Measurements from ENCODE around the gene KRTAP16-1.
A peak's percentile ranks its signal among the peaks of the same experiment; 100 is the strongest.

KRTAP16-1 gene

GRCh38 chr17:41329279-41329948 is 20.3 kb upstream of the KRTAP16-1 start:
- DNase-seq, result peak; percentile 60

- no peak for DNase-seq
Observed at GRCh38 chr17:41328207-41328606, 19.1 kb upstream of the KRTAP16-1 start.

- no peak for DNase-seq
Observed at GRCh38 chr17:41327411-41328120, 18.5 kb upstream of the KRTAP16-1 start.

GRCh38 chr17:41326173-41327145 is 17.4 kb upstream of the KRTAP16-1 start:
- DNase-seq, result no peak

- no peak for DNase-seq
Observed at GRCh38 chr17:41325611-41326010, 16.5 kb upstream of the KRTAP16-1 start.

- DNase-seq, result no peak
Observed at GRCh38 chr17:41325126-41325525, 16.0 kb upstream of the KRTAP16-1 start.

- peak; percentile 24 for DNase-seq
Observed at GRCh38 chr17:41324180-41325075, 15.3 kb upstream of the KRTAP16-1 start.

- DNase-seq, result no peak
Observed at GRCh38 chr17:41322903-41323895, 14.1 kb upstream of the KRTAP16-1 start.

- peak; percentile 48 for DNase-seq
Observed at GRCh38 chr17:41322094-41322902, 13.2 kb upstream of the KRTAP16-1 start.

- DNase-seq, result no peak
Observed at GRCh38 chr17:41318231-41318630, 9.1 kb upstream of the KRTAP16-1 start.

- DNase-seq, result peak; percentile 40
Observed at GRCh38 chr17:41315814-41316445, 6.8 kb upstream of the KRTAP16-1 start.

- no peak for DNase-seq
Observed at GRCh38 chr17:41315204-41315794, 6.2 kb upstream of the KRTAP16-1 start, which contains the start of gene KRTAP17-1. KRTAP17-1 (minus strand) TSS chr17:41315710; CDS start chr17:41315650, 60 bp downstream.

GRCh38 chr17:41311111-41311510 is 2.0 kb upstream of the KRTAP16-1 start:
- no peak for DNase-seq

- peak; percentile 61 for DNase-seq
Observed at GRCh38 chr17:41308251-41308917, 725 bp downstream of the KRTAP16-1 start.

- no peak for DNase-seq
Observed at GRCh38 chr17:41307647-41308046, 1.5 kb downstream of the KRTAP16-1 start.

GRCh38 chr17:41304091-41304490 is 5.0 kb downstream of the KRTAP16-1 start:
- no peak for DNase-seq

GRCh38 chr17:41302981-41303380 is 6.1 kb downstream of the KRTAP16-1 start:
- DNase-seq, result no peak
